SU-DHL-6 (cell line): Measurements from ENCODE around the gene TOP2B.

ENCODE experiments used
- H2AFZ ChIP-seq: fragments of 200-600 bp; sonication (generic); 2 replicates; pipeline ENCODE4 v1.6.1; 2014; ENCODE audit warnings: low read depth, mild to moderate bottlenecking, moderate library complexity, mixed read lengths, antibody characterized with exemption, low read length; ENCODE audit not compliant: severe bottlenecking
- H3F3A ChIP-seq: fragments of 200-600 bp; shearing (Covaris generic); 2 replicates; pipeline ENCODE4 v1.6.0; 2016; ENCODE audit warnings: antibody characterized with exemption, mild to moderate bottlenecking; ENCODE audit not compliant: insufficient read depth
- H3K27ac ChIP-seq: fragments of 200-600 bp; sonication (generic); 2 replicates; pipeline ENCODE4 v1.5.1; 2016; ENCODE audit warnings: low read depth, mild to moderate bottlenecking, low read length, moderate library complexity, mixed read lengths
- H3K27me3 ChIP-seq: fragments of 200-600 bp; sonication (generic), shearing (Covaris generic); 2 replicates; pipeline ENCODE4 v1.6.0; 2014; ENCODE audit warnings: mild to moderate bottlenecking, low read length
- H3K36me3 ChIP-seq: fragments of 200-600 bp; sonication (generic); 2 replicates; pipeline ENCODE4 v1.6.1; 2014; ENCODE audit warnings: mild to moderate bottlenecking, low read length, mixed read lengths
- H3K4me2 ChIP-seq: fragments of 300-600, 200-600 bp; shearing (Covaris generic), sonication (generic); 2 replicates; pipeline ENCODE4 v1.6.0; 2014; ENCODE audit warnings: low read length, low read depth, mild to moderate bottlenecking; ENCODE audit not compliant: poor library complexity, severe bottlenecking
- H3K4me3 ChIP-seq: fragments of 200-600 bp; sonication (generic); 2 replicates; pipeline ENCODE4 v1.5.1; 2014; ENCODE audit warnings: antibody characterized with exemption, low read length, mild to moderate bottlenecking, mixed read lengths; ENCODE audit not compliant: insufficient read depth, poor library complexity, severe bottlenecking
- H3K79me2 ChIP-seq: fragments of 200-600 bp; sonication (generic); 2 replicates; pipeline ENCODE4 v1.6.1; 2014; ENCODE audit warnings: mild to moderate bottlenecking, low read length, moderate library complexity; ENCODE audit not compliant: insufficient read depth
- H3K9ac ChIP-seq: fragments of 200-600 bp; sonication (generic); 2 replicates; pipeline ENCODE4 v1.7.0; 2014; ENCODE audit warnings: mild to moderate bottlenecking, low read length
- H3K9me2 ChIP-seq: fragments of 200-600 bp; sonication (generic); replicated peaks from 2 replicates; pipeline ENCODE4 v1.6.1; 2014; ENCODE audit warnings: low read length; ENCODE audit not compliant: insufficient read depth
- H3K9me3 ChIP-seq: fragments of 200-600 bp; sonication (generic); 2 replicates; pipeline ENCODE4 v1.6.1; 2014; ENCODE audit warnings: low read length, mixed read lengths; ENCODE audit not compliant: insufficient read depth
- H4K20me1 ChIP-seq: fragments of 200-600 bp; sonication (generic); 2 replicates; pipeline ENCODE4 v1.6.1; 2014; ENCODE audit warnings: low read depth, mild to moderate bottlenecking, antibody characterized with exemption, low read length, moderate library complexity, mixed read lengths
- CTCF ChIP-seq: fragments of 200-600 bp; sonication (generic); IDR thresholded peaks from one replicate; pipeline ENCODE4 v1.5.1; 2017; ENCODE audit warnings: antibody characterized with exemption, mild to moderate bottlenecking, low read length, moderate library complexity; ENCODE audit not compliant: insufficient read depth, poor library complexity, severe bottlenecking
- EZH2phosphoT487 ChIP-seq: fragments of 200-600 bp; sonication (generic), shearing (Covaris generic); conservative IDR thresholded peaks from 2 replicates; pipeline ENCODE4 v1.6.1; 2018; ENCODE audit warnings: mild to moderate bottlenecking, antibody characterized with exemption, low read length, moderate library complexity, mixed read lengths

TOP2B gene

GRCh38 chr3:25692341-25692740 is 27.6 kb upstream of the TOP2B start:
- Histone ChIP-seq H3K4me3 (no peak overlapping the region), H3K9me3 (no peaks in the 10 kb centered on the region), H3K27me3 (no peaks in the 10 kb centered on the region), H2AFZ (no peak overlapping the region), H3K9ac (no peak overlapping the region), H3K4me2 (no peak overlapping the region), H4K20me1 (no peaks in the 10 kb centered on the region), H3K36me3 (no peaks in the 10 kb centered on the region), H3K79me2 (no peaks in the 10 kb centered on the region), H3F3A (no peaks in the 10 kb centered on the region), H3K27ac (no peak overlapping the region), H3K9me2 (no peaks in the 10 kb centered on the region)
- TF ChIP-seq CTCF (no peak), EZH2phosphoT487 (no peak)

- Histone ChIP-seq H3K9me2 (no peaks in the 10 kb centered on the region), H3K9ac (no peak overlapping the region), H4K20me1 (no peaks in the 10 kb centered on the region), H3K79me2 (no peaks in the 10 kb centered on the region), H3K36me3 (no peaks in the 10 kb centered on the region), H3K27me3 (no peaks in the 10 kb centered on the region), H3K4me3 (no peak overlapping the region), H3K27ac (no peak overlapping the region), H3K9me3 (no peaks in the 10 kb centered on the region), H3F3A (no peaks in the 10 kb centered on the region), H3K4me2 (no peak overlapping the region), H2AFZ (no peak overlapping the region)
- TF ChIP-seq CTCF (no peak), EZH2phosphoT487 (no peak)
Observed at GRCh38 chr3:25690768-25691533, 26.2 kb upstream of the TOP2B start.

- H3K27ac ChIP-seq = no peak overlapping the region
- H3F3A ChIP-seq = no peaks in the 10 kb centered on the region
- H4K20me1 ChIP-seq = no peaks in the 10 kb centered on the region
- H3K4me3 ChIP-seq = no peak overlapping the region
- H3K36me3 ChIP-seq = no peaks in the 10 kb centered on the region
- TF ChIP-seq CTCF (no peak), EZH2phosphoT487 (no peak)
- H3K9ac ChIP-seq = no peak overlapping the region
- H3K9me2 ChIP-seq = no peaks in the 10 kb centered on the region
- no peaks in the 10 kb centered on the region for H3K79me2 ChIP-seq
- H3K27me3 ChIP-seq = no peaks in the 10 kb centered on the region
- no peak overlapping the region for H2AFZ ChIP-seq
- H3K9me3 ChIP-seq = no peaks in the 10 kb centered on the region
- H3K4me2 ChIP-seq = no peak overlapping the region
Observed at GRCh38 chr3:25689226-25689625, 24.5 kb upstream of the TOP2B start.
